Hematopoietic multipotent progenitor cell treated with erythropoietin and hydrocortisone succinate and interleukin-3 and kit ligand, for 15 days (in vitro differentiated cells): ENCODE data around the gene REXO5.
"Not testable (repeated sequence)": the region's sequence is repeated elsewhere in the genome, so short reads cannot be mapped to it uniquely, and the experiment has no call there.

ENCODE experiments used
- DNase-seq: peaks from one replicate; pipeline ENCODE4 v3.0.0-alpha.2; 2015; ENCODE audit warnings: low spot score

REXO5 gene

DNA sequence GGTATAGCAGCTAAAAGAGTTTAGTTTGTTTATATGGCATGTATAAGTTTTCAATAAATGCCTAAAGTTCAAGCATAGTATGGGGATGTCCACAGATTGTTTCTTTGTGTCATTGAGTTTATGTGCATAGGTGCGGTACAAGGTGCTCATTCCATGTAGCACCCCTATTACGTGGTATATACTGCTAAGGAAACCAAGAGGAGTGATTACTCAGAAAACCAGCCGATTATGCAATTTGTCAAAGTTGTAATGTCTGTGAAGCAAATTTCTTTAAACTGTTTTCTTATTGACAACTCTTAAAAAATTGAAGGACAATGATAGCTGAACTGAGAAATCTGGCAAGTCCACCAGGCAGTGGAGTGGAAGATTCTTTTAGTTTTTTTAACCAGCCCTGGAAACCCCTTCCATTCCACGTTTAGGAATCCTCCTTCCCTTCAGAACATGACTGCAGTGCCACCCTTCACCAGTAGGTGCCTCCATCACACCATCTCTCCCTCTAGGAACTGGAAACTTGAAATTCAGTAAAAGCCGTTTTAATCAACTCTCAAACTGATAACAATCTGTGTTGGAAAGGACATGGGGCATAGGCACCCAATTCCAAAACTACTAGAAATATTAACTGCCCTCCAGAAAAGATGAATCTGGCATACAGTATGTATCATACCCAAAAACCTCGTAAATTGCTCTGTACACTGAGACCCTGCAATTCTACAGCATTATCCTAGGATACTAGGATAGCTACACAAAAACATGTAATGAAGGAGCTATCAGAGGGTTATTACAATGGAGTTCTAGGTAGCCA lies 43.5 kb downstream of the REXO5 start:
- peak; percentile 73 for DNase-seq

GRCh38 chr16:20850981-20851380 lies 44.7 kb downstream of the REXO5 start:
- DNase-seq, result no peak

DNA sequence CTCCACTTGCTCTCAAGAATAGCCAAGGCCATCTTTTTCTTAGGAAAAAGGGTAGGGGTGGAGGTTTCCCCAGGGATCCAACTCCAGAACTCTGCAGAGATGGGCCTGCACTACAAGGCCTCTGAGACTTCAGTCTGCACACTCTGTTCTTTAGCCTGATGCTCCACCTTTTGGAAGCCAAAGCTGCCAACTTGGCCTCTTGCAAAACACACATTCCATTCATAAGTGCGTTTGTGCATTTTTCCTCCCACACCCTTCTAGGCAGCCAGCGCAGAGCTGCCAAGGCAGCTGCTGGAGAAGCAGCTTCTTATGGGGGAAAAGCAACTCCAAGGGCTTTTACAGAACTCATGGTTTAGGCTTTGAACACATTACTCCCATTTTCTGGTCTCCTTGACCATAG lies 45.3 kb downstream of the REXO5 start:
- DNase-seq, result no peak

DNA sequence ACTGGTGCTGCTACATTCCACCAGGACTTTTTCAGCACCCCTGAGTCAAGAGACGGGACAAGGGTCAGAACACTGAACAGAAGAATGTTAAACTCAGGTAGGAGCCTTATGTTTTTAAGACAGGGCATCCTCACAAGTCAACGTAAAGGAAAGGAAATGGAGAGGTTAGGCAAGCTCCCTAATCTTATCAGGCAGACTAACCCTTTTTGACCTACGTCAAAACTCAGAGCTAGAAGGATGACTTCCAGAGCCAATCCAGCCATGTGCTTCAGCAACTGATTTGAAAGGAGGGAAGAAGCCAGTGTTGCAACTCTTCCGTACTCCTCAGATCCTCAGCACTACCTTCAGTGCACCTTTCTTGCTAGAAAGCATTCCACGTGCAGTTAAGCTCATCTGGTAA lies 46.8 kb downstream of the REXO5 start:
- DNase-seq, result no peak

DNA sequence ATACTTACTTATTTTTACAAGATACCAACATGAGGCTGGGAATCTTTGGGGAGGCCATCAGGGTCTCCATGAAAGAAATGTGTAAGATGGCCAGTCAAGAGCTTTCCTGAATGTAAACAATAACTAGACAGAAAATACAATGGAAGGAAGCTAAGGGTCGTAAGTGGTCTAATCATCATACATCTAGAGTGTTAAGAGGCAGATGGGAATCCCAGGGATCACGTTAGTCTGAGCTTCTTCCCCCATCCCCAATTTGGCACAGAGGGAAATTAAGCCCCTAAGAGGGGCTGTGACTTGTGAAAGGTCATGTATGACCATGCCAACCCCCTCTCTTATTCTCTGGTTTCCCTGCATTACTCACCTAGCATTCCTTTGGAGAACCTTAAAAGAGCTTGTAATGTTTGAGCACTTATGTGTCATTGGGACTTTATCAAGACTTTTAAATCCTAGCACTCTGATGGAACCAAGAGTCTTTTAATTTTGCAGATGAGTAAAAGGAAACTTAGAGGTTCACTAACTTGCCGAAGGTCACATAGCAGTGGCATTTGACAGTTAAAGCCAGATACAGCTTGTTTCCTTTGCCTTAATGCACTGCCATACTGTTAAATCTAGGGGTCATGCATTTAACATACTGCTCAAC lies 47.8 kb downstream of the REXO5 start:
- no peak for DNase-seq

DNA sequence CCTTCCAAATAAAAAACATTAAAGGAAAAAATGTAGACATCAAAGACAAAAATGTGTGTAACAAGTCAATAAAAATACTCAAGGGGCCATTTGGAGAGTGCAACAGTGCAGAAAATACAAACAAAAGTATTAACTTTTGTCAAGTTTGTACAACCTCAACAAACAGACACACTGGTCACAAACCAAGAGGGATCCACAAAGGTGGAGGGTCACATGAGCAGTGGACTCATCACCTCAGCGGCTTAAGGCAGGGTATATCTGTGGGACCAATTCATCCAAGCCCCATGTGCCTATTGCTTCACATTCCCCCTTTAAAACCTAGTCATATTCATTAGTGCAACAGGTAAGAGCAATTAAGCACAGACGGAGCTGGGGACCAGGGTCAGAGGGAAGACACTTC lies 48.6 kb downstream of the REXO5 start:
- no peak for DNase-seq

DNA sequence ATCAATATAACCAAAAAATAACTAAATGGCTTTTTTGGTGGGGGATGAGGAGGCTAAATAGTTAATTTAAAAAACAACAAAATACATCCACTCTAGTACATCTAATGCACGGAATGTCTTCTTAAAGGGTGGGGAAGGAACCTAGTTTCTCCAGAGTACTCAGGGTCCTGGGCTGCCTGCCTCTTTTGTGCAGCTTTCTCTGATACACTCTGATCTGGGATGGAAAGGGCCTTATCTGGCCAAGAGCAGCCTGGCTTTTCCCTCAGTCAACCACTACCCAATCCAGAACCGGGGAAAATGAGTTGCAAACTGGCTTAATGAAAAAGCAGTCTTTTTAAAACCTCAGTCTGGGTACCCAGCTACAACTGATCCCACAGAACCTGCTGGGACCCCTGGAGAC lies 51.0 kb downstream of the REXO5 start:
- no peak for DNase-seq

GRCh38 chr16:20859229-20859628 lies 52.9 kb downstream of the REXO5 start:
- DNase-seq, result no peak

DNA sequence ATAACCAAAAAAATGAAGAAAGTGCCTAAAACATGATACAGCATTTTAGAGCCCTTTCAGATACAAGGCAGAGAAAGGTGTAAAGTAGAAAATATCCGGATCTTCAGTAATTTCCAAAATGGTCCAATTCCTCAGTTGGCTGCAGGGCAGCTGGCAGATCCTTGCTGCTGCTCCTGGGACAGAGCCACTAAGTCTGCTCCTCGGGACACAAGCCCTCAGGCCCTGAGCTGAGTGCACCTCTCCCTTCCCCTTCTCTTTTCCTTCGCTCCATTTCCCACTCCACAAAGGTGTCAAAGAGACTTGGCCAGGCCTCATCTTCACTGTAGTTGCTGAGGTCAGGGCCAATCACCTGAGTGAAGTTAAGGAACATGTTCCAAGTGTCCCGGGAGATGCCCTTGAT lies 53.4 kb downstream of the REXO5 start:
- no peak for DNase-seq

DNA sequence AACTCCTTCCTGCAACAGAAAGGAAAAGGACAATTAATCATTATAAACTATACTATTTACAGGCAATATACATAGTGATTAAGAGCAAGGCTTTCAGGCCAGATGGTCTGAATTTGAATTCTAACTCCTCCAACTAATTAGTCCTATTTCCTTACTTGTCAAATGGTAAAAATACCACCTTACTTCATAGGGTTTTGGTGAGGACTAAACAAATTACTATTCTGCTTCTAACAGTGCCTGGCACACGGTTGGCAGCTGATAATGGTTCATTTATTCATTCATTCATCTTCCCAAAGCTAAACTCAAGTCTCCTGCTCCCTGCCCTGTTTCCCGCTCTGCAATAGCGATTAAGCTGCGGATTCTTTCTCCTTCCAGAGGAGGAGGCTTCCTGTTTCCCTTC lies 54.0 kb downstream of the REXO5 start:
- DNase-seq, result no peak

DNA sequence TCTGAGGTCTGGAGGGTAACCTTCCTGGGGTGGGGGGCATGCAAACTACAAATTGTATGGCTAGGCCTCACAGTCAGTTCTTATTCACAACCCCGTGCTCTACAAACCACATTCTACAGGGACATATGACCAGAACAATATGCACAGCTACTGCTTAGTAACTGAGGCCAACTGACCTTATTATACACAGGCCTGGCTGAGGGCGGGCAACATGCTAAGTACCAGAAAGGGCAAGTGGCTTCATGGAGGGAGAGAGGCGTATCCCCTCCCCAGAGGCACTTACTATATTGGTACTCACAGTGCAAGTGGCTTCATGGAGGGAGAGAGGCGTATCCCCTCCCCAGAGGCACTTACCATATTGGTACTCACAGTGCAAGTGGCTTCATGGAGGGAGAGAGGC lies 54.7 kb downstream of the REXO5 start:
- not testable (repeated sequence) for DNase-seq

DNA sequence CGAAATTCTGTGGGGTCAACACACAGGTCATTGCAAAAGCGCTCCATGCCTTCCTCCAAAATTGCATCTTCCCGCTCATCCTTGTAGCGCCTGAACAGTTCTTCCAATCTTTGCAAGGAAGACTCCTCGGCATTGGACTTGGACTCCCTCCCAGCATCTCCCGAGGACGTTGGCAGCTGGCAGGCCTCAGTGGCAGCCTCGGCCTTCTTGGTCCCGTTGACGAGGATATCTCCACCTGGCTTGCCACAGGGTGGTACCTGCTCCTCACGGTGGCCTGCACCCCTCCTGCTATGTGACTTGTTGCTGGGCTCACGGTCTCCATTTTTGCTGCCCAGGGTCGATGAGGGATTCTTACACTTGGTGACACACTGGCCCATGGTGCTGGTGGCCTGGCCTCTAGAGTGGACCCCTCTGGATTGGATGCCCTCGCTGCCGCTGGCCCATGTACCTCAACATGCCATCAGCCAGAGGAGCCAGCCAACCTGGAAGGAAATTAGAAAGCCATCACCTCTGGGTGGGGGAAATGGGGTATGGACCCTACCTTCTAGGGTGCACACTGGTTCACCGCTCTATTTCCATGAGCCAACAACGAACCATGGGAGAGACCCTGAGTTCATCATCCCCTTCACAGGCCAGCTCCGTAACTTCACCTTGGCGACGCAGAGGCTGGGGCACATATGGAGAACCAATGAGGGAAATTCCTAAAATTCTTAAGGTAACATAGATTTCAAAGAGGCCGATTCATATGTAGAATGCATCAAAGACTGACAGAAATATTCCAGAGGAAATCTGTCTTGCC lies 56.0 kb downstream of the REXO5 start:
- no peak for DNase-seq

DNA sequence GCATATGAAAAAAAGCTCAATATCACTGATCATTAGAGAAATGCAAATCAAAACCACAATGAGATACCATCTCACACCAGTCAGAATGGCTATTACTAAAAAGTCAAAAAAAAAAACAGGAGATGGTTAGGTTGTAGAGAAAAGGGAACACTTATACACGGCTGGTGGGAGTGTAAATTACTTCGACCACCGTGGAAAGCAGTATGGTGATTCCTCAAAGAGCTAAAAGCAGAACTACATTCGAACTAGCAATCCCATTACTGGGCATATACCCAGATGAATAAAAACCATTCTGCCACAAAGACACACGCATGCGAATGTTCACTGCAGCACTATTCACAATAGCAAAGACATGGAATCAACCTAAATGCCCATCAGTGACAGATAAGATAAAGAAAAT lies 58.0 kb downstream of the REXO5 start:
- not testable (repeated sequence) for DNase-seq

DNA sequence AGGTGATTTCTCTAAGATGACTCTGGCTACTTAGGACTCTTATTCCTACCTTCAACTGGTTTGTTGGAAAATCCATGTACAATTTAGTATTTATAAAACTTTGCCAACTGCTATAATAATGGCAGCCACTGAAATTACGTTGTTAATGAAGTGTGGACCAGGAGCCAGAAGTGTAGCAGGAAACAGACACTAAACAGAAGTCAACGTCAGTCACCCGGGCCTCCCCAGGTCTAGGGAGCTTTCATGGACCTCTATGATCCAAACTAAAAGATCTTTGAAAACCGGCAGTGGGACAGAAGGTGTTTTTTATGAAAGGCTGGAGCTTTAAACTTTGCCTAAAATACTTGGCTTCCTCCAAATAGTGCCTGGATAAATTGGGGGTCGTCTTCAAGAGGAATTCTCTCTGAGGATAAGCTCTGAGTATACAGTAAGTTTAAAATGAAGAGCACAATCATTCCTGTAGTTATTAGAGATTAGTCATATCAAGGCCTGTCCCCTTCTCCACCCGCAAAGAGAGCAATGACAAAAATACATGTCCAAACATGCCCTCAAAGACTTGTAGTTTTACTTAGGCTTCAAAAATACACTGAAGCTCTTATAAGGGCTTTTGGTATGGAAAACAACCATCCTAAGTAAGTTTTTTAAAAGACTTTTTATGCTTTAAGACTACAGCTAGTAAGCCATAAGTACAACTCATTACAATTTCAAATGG lies 59.2 kb downstream of the REXO5 start:
- peak; percentile 43 for DNase-seq

DNA sequence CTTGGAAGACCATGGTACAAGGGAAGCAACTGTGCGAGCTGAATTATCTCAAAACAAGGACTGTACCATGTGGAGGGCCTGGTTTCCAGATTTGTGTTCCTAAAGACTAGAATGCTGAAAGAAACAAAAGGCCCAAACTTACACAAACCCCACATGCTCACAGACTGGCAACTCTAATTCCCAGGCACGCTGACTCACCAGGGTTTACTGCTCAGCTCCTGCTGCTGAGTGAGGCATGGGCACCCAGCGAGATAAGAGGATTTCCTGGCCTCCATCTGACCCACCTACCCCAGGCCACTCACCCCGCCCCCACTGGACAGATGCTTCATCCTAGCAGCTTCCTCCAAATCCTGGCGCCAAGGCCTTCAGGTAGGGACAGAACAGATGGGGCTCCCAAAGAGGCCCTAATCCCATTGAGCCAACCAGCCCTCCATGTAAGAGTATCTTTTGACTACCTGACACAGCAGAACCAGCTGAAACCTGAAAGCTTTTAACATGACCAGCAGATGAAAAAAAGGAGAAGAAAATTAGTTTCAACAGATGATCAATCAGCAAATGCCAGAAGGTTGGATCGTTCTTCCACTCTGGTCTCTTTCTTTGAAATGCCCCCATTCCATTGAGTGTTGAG lies 59.9 kb downstream of the REXO5 start:
- peak; percentile 44 for DNase-seq

- no peak for DNase-seq
Measured at GRCh38 chr16:20866801-20867200, 60.5 kb downstream of the REXO5 start.

GRCh38 chr16:20867585-20867984 lies 61.3 kb downstream of the REXO5 start:
- no peak for DNase-seq

DNA sequence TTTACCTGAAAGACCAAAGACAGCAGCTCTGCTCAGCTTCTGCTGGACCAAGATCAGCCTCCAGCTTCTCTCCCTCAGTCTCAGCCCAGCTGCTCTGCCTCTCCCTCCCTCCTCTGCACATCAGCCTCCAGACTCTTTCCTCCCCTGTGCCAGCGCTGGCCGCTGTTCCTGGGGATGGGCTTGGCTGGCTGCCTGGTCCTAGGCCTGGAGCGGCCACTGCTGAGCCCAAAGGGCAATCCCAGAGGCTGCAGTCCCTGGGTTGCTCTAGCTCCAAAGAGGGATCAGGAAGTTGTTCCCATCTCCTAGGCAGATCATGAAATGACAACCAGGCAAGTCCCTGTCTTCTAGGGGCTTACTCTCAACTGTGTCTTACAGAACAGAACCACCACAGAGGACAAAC lies 62.6 kb downstream of the REXO5 start:
- DNase-seq, result no peak

DNA sequence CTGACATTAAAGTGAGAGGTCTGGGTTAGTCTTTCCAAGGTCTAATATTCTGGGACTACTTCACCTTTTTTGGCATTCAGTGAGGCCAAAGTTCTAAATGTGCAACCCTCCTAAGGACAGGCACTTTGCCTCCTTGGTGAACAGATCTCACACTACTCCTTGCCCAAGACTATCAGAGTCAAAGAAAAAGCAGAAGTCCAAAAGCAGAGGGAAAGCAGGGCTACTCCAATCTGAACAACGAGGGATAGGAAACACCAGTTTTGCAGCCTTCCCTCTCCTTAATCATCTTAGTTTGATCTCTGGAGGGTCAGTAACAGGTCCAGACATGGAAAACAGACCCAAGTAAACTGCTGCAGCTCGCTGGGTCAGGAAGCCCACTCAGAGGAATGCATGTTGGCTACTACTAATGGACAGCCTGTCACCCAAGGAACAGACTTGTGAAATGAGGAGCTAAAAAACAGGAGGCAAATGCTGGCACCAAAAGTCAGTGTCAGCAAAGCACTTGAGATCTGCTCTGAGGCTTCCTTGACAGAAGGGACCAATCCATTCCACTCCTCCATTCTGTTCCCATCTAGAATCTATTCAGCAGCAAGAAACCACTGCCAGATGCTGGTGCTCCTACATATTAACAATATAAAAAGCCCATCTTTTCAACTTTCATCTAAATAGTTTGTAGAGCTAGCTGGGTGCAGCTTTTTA lies 63.9 kb downstream of the REXO5 start:
- no peak for DNase-seq

- DNase-seq, result no peak
Measured at GRCh38 chr16:20871258-20871657, 64.9 kb downstream of the REXO5 start.
